Spleen (tissue), 11 donors: ENCODE data around the gene SMC6. TPM values are rescaled to one million over a fixed set of nuclear protein-coding genes. Genes with fewer than 3 reads are reported as not detected.

ENCODE experiments used
- DNase-seq: peaks from one replicate; pipeline ENCODE4 v3.0.0-alpha.2; 2020
- H3K27ac ChIP-seq, 8 donors: fragments of 200-600 bp; sonication (generic) in 7 of 8; 1 replicate in 4 of 8; 2 replicates in 4 of 8; pipeline versions ENCODE4 v1.5.0 to v1.8.0; 2016 to 2021; ENCODE audit warnings: inconsistent platforms in 4 of 8, mild to moderate bottlenecking in 4 of 8, moderate library complexity in 1 of 8
- H3K27me3 ChIP-seq, 7 donors: fragments of 200-600 bp; sonication (generic) in 6 of 7; replicated peaks in 1 of 7; 1 replicate in 4 of 7; 2 replicates in 3 of 7; pipeline versions ENCODE4 v1.5.0 to v1.8.0; 2016 to 2021; ENCODE audit warnings: inconsistent platforms in 3 of 7, mild to moderate bottlenecking in 1 of 7
- H3K36me3 ChIP-seq, 6 donors: fragments of 200-600 bp; sonication (generic) in 5 of 6; 1 replicate in 4 of 6; 2 replicates in 2 of 6; pipeline versions ENCODE4 v1.5.0 to v1.8.0; 2016 to 2021; ENCODE audit warnings: inconsistent platforms in 2 of 6
- H3K4me1 ChIP-seq, 6 donors: fragments of 200-600 bp; sonication (generic) in 5 of 6; 1 replicate in 3 of 6; 2 replicates in 3 of 6; pipeline versions ENCODE4 v1.5.0 to v1.8.0; 2016 to 2021; ENCODE audit warnings: inconsistent platforms in 3 of 6
- H3K4me3 ChIP-seq, 8 donors: fragments of 200-600 bp; sonication (generic) in 7 of 8; 1 replicate in 4 of 8; 2 replicates in 4 of 8; pipeline versions ENCODE4 v1.5.0 to v1.8.0; 2016 to 2021; ENCODE audit warnings: inconsistent platforms in 4 of 8, mild to moderate bottlenecking in 4 of 8, moderate library complexity in 2 of 8
- H3K9me3 ChIP-seq, 8 donors: fragments of 200-600 bp; sonication (generic) in 7 of 8; 1 replicate in 4 of 8; 2 replicates in 4 of 8; pipeline versions ENCODE4 v1.5.0 to v1.8.0; 2016 to 2021; ENCODE audit warnings: inconsistent platforms in 4 of 8
- POLR2A ChIP-seq, 3 donors: fragments of 450-650 bp; IDR thresholded peaks; one replicate each; pipeline ENCODE4 v1.5.1; 2017; ENCODE audit warnings: antibody characterized with exemption in 3 of 3, mild to moderate bottlenecking in 1 of 3
- POLR2AphosphoS5 ChIP-seq, 3 donors: sonication (generic); formaldehyde crosslinking; IDR thresholded peaks; one replicate each; pipeline ENCODE4 v1.5.1; 2017; ENCODE audit warnings: antibody characterized with exemption in 3 of 3
- WGBS, 5 donors: extraction: QIAGEN DNeasy Blood & Tissue Kit in 3 of 5; methylation state at CpG; one replicate each; pipeline versions ENCODE4 v1.1.5 to v1.1.7; 2013 to 2018; 5-methylcytosine and 5-hydroxymethylcytosine counted together
- intact Hi-C: fragments of 100-400 bp; cut with DNase I; formaldehyde crosslinking; loops from one replicate; pipeline ENCODE4 v1.15.0; 2023; ENCODE audit warnings: low total_unique reads
- polyA plus RNA-seq, 3 donors: library from polyadenylated mRNA; stranded (reverse); fragments of 200-250 nt; gene quantifications; one replicate each; pipeline ENCODE4 v1.2.1, GENCODE V29; 2013
- total RNA-seq, 7 donors: library from RNA; depleted of rRNA in 3 of 7; stranded (reverse); fragments of >200 nt in 3 of 7; fragmentation: NEBNext Ultra II Directional in 4 of 7; extraction: Animal tissue kit (Norgen Biotek cat#: 25700) in 4 of 7; gene quantifications; one replicate each; pipeline versions ENCODE4 v1.1.0 to v1.2.1, GENCODE V29; 2016 to 2021
- TF ChIP-seq, protein P1 (sequence below), 11 experiments: fragments of 200-600 bp in 7 of 11; fragments of 450-650 bp in 4 of 11; sonication (generic) in 4 of 11; IDR thresholded peaks in 8 of 11; conservative IDR thresholded peaks in 3 of 11; 1 replicate in 7 of 11; 2 replicates in 4 of 11; pipeline versions ENCODE4 v1.4.0 to v1.8.0; 2016 to 2021; ENCODE audit warnings: antibody characterized with exemption in 11 of 11, inconsistent platforms in 4 of 11, mild to moderate bottlenecking in 1 of 11
- donor health status: healthy with polysubstance abuse.
- donor health status: DM: no; HTN: no; CAD: no; lungs with moderate emphysema.
- donor health status: DM: no; HTN: no; CAD: no.
- donor health status: Bipolar disorder and iron deficiency.
- donor health status: healthy.
- donor health status: DM: no; HTN: no; CAD: no.
- donor health status: DM: yes; HTN: yes; CAD: no.

Gene SMC6
- total and polyA plus RNA-seq, 10 donors: 17.6 to 44.8 (median 29.0) TPM

DNA sequence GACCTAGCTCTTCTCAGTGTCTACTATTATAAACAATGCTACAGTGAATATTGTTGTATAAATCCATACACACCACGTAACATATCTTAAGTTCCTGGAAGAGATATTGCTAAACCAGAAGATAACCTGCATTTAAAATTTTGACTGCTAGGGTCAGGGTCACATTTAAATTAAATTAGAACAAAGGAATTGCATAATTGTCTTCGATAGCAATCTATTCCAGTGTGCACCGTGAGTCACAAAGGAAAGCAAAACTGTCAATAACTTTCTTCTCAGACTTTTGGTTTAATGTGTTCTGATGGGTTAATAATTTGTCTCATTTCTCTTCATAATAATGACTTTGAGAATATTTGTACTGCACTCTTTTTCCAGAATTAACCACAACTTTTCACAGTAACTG lies 4.5 kb upstream of the SMC6 start:
- no peak for DNase-seq
- TF ChIP-seq POLR2AphosphoS5 (IDR thresholded peaks at IDR 0.05) (no peak), POLR2A (IDR thresholded peaks at IDR 0.05) (no peak)
- TF ChIP-seq, protein P1, sequence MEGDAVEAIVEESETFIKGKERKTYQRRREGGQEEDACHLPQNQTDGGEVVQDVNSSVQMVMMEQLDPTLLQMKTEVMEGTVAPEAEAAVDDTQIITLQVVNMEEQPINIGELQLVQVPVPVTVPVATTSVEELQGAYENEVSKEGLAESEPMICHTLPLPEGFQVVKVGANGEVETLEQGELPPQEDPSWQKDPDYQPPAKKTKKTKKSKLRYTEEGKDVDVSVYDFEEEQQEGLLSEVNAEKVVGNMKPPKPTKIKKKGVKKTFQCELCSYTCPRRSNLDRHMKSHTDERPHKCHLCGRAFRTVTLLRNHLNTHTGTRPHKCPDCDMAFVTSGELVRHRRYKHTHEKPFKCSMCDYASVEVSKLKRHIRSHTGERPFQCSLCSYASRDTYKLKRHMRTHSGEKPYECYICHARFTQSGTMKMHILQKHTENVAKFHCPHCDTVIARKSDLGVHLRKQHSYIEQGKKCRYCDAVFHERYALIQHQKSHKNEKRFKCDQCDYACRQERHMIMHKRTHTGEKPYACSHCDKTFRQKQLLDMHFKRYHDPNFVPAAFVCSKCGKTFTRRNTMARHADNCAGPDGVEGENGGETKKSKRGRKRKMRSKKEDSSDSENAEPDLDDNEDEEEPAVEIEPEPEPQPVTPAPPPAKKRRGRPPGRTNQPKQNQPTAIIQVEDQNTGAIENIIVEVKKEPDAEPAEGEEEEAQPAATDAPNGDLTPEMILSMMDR (IDR thresholded peaks at IDR 0.05 in 8 of 11, conservative IDR thresholded peaks at IDR 0.05 in 3 of 11): no peak
- intact Hi-C loops: no loop called here
- WGBS, 5 donors: 35 to 73% (median 50%) methylated on average over 3 of the region's 3 CpGs
- peaks cover 7 to 48% (median 14%) of the 10 kb centered on the region in 6 donors for H3K4me1 ChIP-seq
- no peak overlapping the region for H3K27ac ChIP-seq
- peaks cover 0 to 23% (median 0%) of the 10 kb centered on the region in 6 donors for H3K36me3 ChIP-seq
- H3K9me3 ChIP-seq: no peaks in the 10 kb centered on the region
- no peak overlapping the region for H3K4me3 ChIP-seq
- no peaks in the 10 kb centered on the region for H3K27me3 ChIP-seq

DNA sequence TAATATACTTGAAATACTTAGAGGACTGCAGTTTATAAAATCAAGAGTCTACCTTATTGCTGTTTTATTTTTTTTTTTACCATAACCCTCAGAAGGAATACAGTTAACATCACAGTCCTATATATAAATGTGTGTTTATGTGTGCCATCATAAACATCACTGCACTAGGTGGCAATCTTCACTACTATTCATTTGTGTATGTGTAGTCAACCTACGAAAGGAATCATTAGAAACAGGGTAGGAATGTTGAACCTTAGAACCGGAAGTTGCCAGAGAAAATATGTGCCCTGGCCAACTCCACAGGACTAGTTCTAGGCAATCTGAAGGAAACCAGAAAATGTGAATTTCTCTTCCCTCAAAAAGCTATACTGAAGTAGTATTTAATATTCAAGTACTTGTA lies 3.7 kb upstream of the SMC6 start:
- no peak for DNase-seq
- WGBS, 5 donors: 62 to 73% (median 67%) methylated on average over 2 of the region's 2 CpGs
- TF ChIP-seq, protein P1 (IDR thresholded peaks at IDR 0.05 in 8 of 11, conservative IDR thresholded peaks at IDR 0.05 in 3 of 11): no peak
- TF ChIP-seq POLR2A (IDR thresholded peaks at IDR 0.05) (no peak), POLR2AphosphoS5 (IDR thresholded peaks at IDR 0.05) (no peak)
- Histone ChIP-seq H3K4me1 (peaks cover 13 to 56% (median 21%) of the 10 kb centered on the region in 6 donors), H3K4me3 (no peak overlapping the region), H3K27ac (no peak overlapping the region), H3K27me3 (no peaks in the 10 kb centered on the region), H3K9me3 (no peaks in the 10 kb centered on the region), H3K36me3 (peaks cover 0 to 20% (median 0%) of the 10 kb centered on the region in 6 donors)
- intact Hi-C loops: no loop called here

DNA sequence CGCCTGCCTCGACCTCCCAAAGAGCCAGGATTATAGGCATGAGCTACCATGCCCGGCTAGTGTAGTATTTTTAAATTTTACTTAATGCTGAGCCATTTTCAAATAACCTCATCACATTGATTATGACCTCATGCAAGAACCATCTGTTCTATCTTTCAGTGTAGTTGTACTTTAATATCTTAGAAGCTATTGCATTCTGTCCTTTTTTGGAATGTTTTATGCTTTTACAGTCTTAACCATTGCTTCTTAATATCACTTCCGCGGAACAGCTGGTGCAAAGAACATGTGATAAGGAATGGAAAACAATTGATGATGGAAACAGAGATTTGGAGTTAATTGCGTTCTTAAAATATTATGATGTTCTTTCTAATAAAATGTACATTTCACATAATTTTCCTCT lies 3.1 kb upstream of the SMC6 start:
- intact Hi-C loops: no loop called here
- no peak for DNase-seq
- no peak for TF ChIP-seq POLR2A (IDR thresholded peaks at IDR 0.05)
- TF ChIP-seq POLR2AphosphoS5 (IDR thresholded peaks at IDR 0.05): no peak
- TF ChIP-seq, protein P1 (IDR thresholded peaks at IDR 0.05 in 8 of 11, conservative IDR thresholded peaks at IDR 0.05 in 3 of 11): no peak
- H3K9me3 ChIP-seq: no peaks in the 10 kb centered on the region
- peaks cover 15 to 63% (median 27%) of the 10 kb centered on the region in 6 donors for H3K4me1 ChIP-seq
- 88 to 94% (median 93%) methylated on average over 6 of the region's 6 CpGs for WGBS, 5 donors
- H3K27ac ChIP-seq: no peak overlapping the region
- H3K36me3 ChIP-seq: peaks cover 0 to 18% (median 0%) of the 10 kb centered on the region in 6 donors
- no peaks in the 10 kb centered on the region for H3K27me3 ChIP-seq
- no peak overlapping the region for H3K4me3 ChIP-seq

DNA sequence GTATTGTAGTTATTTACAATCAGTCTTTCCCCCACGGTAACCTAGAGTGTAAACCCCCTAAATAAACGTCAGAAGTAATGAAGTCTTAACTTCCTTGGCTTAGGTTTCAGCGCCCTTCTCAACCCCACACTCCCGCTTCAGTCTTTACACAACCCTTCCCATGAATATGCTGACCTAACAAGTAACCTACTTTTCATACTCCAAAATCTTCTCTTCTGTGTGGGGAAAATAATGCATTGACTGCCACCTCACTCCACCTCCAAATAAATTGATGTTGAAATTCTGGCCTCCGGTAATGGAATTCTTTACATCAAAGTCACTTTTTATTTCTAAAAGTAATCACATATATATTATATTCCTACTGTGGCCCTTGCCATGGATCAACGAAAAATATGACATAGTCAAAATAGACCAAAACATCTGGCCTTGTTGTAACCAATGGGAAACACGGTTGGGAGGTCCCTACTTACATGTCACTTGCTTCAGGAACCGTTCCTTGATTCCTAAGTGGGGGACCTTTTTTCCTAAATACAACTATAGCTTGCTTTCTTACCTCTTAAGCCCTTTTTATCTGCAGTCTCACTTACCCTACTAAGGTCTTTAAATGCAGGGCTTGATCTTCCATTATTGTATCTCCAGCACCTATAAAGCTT lies 1.3 kb upstream of the SMC6 start:
- no peaks in the 10 kb centered on the region for H3K27me3 ChIP-seq
- 16 to 22% (median 19%) methylated on average over 8 of the region's 8 CpGs for WGBS, 5 donors
- H3K4me3 ChIP-seq: peak overlapping the region; percentile 85 to 97 (median 91)
- H3K4me1 ChIP-seq: peaks cover 15 to 81% (median 43%) of the 10 kb centered on the region in 6 donors
- H3K36me3 ChIP-seq: no peaks in the 10 kb centered on the region
- DNase-seq: no peak
- intact Hi-C loops: no loop called here
- H3K27ac ChIP-seq: peak overlapping the region in 6 of 8 donors; percentile 96 to 99 (median 98)
- no peaks in the 10 kb centered on the region for H3K9me3 ChIP-seq
- TF ChIP-seq POLR2A (IDR thresholded peaks at IDR 0.05) (no peak), POLR2AphosphoS5 (IDR thresholded peaks at IDR 0.05) (no peak)
- TF ChIP-seq, protein P1 (IDR thresholded peaks at IDR 0.05 in 8 of 11, conservative IDR thresholded peaks at IDR 0.05 in 3 of 11): no peak
